ENCODE measurements around the gene LIPF. TPM values are rescaled to one million over a fixed set of nuclear protein-coding genes. Genes with fewer than 3 reads are reported as not detected.

Gene LIPF
- polyA plus RNA-seq, 1 of the 3 experiments (the other 2 are of a cell fraction), result 0.07 TPM

- no peak overlapping the region for H3K27ac ChIP-seq (ENCODE audit: low read depth in 2 of 2, low read length in 1 of 2)
- 38% methylated on average over 1 of the region's 1 CpG for WGBS (ENCODE audit: low lambda C conversion rate)
- H3K27me3 ChIP-seq (ENCODE audit: insufficient read depth), result no peaks in the 10 kb centered on the region
- no peaks in the 10 kb centered on the region for H4K20me1 ChIP-seq (ENCODE audit: insufficient read depth)
- no peak overlapping the region for H3K4me2 ChIP-seq
- no peak overlapping the region for H3K9ac ChIP-seq
- no peaks in the 10 kb centered on the region for H3K9me3 ChIP-seq
- no peaks in the 10 kb centered on the region for H3K9me2 ChIP-seq
- ChIA-PET POLR2A (no interaction called here), CTCF (interaction anchor here (0.7 to 1.4 kb wide), 3 partner anchors 15 to 38 kb away, joined by 3 to 5 read pairs (median 4); no protein-coding TSS in a partner anchor)
- H3K79me2 ChIP-seq (ENCODE audit: insufficient read depth), result no peaks in the 10 kb centered on the region
- H3K4me1 ChIP-seq (ENCODE audit: control insufficient read depth in 1 of 2, insufficient read depth in 2 of 2, low read depth in 1 of 2, low read length in 1 of 2), result peaks cover 0 to under 1% of the 10 kb centered on the region in 2 experiments; a peak in 1 of 4 replicates
- DNase-seq, result no peak
- H3K4me3 ChIP-seq (ENCODE audit: low read depth in 2 of 2, low read length in 1 of 2), result no peak overlapping the region
- no peak overlapping the region for H2AFZ ChIP-seq (ENCODE audit: low read depth)
- TF ChIP-seq RAD21 (IDR thresholded peaks at IDR 0.05; ENCODE audit: low read length) (no peak), IRF3 (IDR thresholded peaks at IDR 0.05; ENCODE audit: low read depth, low read length) (no peak), USF1 (IDR thresholded peaks at IDR 0.05; ENCODE audit: borderline replicate concordance, low read depth) (no peak), JUND (IDR thresholded peaks at IDR 0.05) (no peak), GABPA (IDR thresholded peaks at IDR 0.05; ENCODE audit: low read depth) (no peak), TCF12 (IDR thresholded peaks at IDR 0.05) (no peak), ZBTB33 (IDR thresholded peaks at IDR 0.05; ENCODE audit: borderline replicate concordance, low read depth) (no peak)
- H3K36me3 ChIP-seq (replicated peaks in 1 of 2; ENCODE audit: control insufficient read depth in 1 of 2, insufficient read depth in 2 of 2, low read length in 1 of 2), result no peaks in the 10 kb centered on the region
- H3F3A ChIP-seq (replicated peaks; ENCODE audit: insufficient read depth), result no peaks in the 10 kb centered on the region
These were observed 61.6 kb downstream of the LIPF start for GRCh38 chr10:88725798-88726197.

GRCh38 chr10:88728107-88728763, 64.0 kb downstream of the LIPF start:
- H3K4me3 ChIP-seq (ENCODE audit: low read depth in 2 of 2, low read length in 1 of 2), result no peak overlapping the region
- no peaks in the 10 kb centered on the region for H3K27me3 ChIP-seq (ENCODE audit: insufficient read depth)
- H3K9me2 ChIP-seq, result no peaks in the 10 kb centered on the region
- H3K4me1 ChIP-seq (ENCODE audit: control insufficient read depth in 1 of 2, insufficient read depth in 2 of 2, low read depth in 1 of 2, low read length in 1 of 2), result peaks cover 0 to 5% of the 10 kb centered on the region in 2 experiments; a peak in 1 of 4 replicates
- no peaks in the 10 kb centered on the region for H3K36me3 ChIP-seq (replicated peaks in 1 of 2; ENCODE audit: control insufficient read depth in 1 of 2, insufficient read depth in 2 of 2, low read length in 1 of 2)
- H3F3A ChIP-seq (replicated peaks; ENCODE audit: insufficient read depth), result no peaks in the 10 kb centered on the region
- ChIA-PET POLR2A (no interaction called here), CTCF (interaction anchor here (0.6 to 1.7 kb wide), 10 partner anchors 9 to 163 kb away, joined by 3 to 7 read pairs (median 4); no protein-coding TSS in a partner anchor)
- H3K27ac ChIP-seq (ENCODE audit: low read depth in 2 of 2, low read length in 1 of 2), result no peak overlapping the region
- no peaks in the 10 kb centered on the region for H4K20me1 ChIP-seq (ENCODE audit: insufficient read depth)
- no peaks in the 10 kb centered on the region for H3K79me2 ChIP-seq (ENCODE audit: insufficient read depth)
- DNase-seq, result no peak
- no peak overlapping the region for H3K4me2 ChIP-seq
- 90% methylated on average over 26 of the region's 30 CpGs for WGBS (ENCODE audit: low lambda C conversion rate)
- H3K9me3 ChIP-seq, result no peaks in the 10 kb centered on the region
- TF ChIP-seq GATA2 (CRISPR knock-in tag; IDR thresholded peaks at IDR 0.05) (no peak), PBX3 (IDR thresholded peaks at IDR 0.05) (no peak), EP300 (IDR thresholded peaks at IDR 0.05; ENCODE audit: borderline replicate concordance in 1 of 2, low read depth in 1 of 2, low read length in 1 of 2) (no peak), NFIC (IDR thresholded peaks at IDR 0.05; ENCODE audit: borderline replicate concordance) (no peak), YY1 (IDR thresholded peaks at IDR 0.05; ENCODE audit: low read depth) (no peak), FOSL2 (IDR thresholded peaks at IDR 0.05; ENCODE audit: borderline replicate concordance, low read depth) (no peak), ELF1 (IDR thresholded peaks at IDR 0.05) (no peak), IRF3 (IDR thresholded peaks at IDR 0.05; ENCODE audit: low read depth, low read length) (no peak), CTCF (IDR thresholded peaks at IDR 0.05) (peak; percentile 43)
- no peak overlapping the region for H2AFZ ChIP-seq (ENCODE audit: low read depth)
- no peak overlapping the region for H3K9ac ChIP-seq

All from SK-N-SH (cell line).